Measurements from ENCODE around the gene SRSF8. TPM values are rescaled to one million over a fixed set of nuclear protein-coding genes. Genes with fewer than 3 reads are reported as not detected.

The SRSF8 gene
- total and polyA plus RNA-seq, 2 of the 4 experiments (the other 2 are of a cell fraction) = 3.4 to 14.3 TPM

GRCh38 chr11:95085117-95085816, 18.5 kb downstream of the SRSF8 start:
- no peak overlapping the region for H3K18ac ChIP-seq (ENCODE audit: low read depth, low read length)
- no peak overlapping the region for H2BK15ac ChIP-seq (ENCODE audit: low read depth, low read length)
- no peak overlapping the region for H3K56ac ChIP-seq (ENCODE audit: extremely low read depth, insufficient read depth, low read length)
- no peak overlapping the region for H4K8ac ChIP-seq (ENCODE audit: low read depth in 2 of 2, low read length in 2 of 2)
- no peak overlapping the region for H2AK5ac ChIP-seq (ENCODE audit: low read depth, low read length)
- no peak overlapping the region for H3K4me3 ChIP-seq (ENCODE audit: insufficient read depth, low read depth, low read length)
- H3K9me1 ChIP-seq (ENCODE audit: insufficient read depth, low read length) = peaks cover 5% of the 10 kb centered on the region; the same call in 1 of the 2 replicates
- ChIA-PET CTCF (interaction anchor here (1.3 kb wide), 1 partner anchor 18 kb away, joined by 3 read pairs; no protein-coding TSS in a partner anchor), POLR2A (ENCODE audit: unreplicated experiment) (no interaction called here)
- no peak overlapping the region for H2BK5ac ChIP-seq (ENCODE audit: low read depth, low read length, poor library complexity, severe bottlenecking)
- no peak overlapping the region for H3K4ac ChIP-seq (ENCODE audit: low read depth, low read length)
- no peak overlapping the region for H4K5ac ChIP-seq (ENCODE audit: low read depth, low read length)
- H3K79me1 ChIP-seq (ENCODE audit: low read depth in 1 of 2, low read length in 2 of 2) = no peaks in the 10 kb centered on the region
- no peaks in the 10 kb centered on the region for H3K36me3 ChIP-seq (ENCODE audit: control insufficient read depth, insufficient read depth, low read length)
- no peak for TF ChIP-seq MAZ (IDR thresholded peaks at IDR 0.05; ENCODE audit: borderline replicate concordance, low read depth, low read length)
- TF ChIP-seq SMC3 (IDR thresholded peaks at IDR 0.05; ENCODE audit: low read depth, low read length) = no peak
- no peak for TF ChIP-seq USF2 (IDR thresholded peaks at IDR 0.05; ENCODE audit: low read depth, low read length)
- TF ChIP-seq CTCF (conservative IDR thresholded peaks at IDR 0.05; ENCODE audit: low read depth, low read length) = no peak
- no peak for TF ChIP-seq NFE2L2 (IDR thresholded peaks at IDR 0.05; ENCODE audit: low read depth, low read length)
- no peak for TF ChIP-seq BHLHE40 (IDR thresholded peaks at IDR 0.05; ENCODE audit: low read depth, low read length)
- no peak for TF ChIP-seq CHD1 (IDR thresholded peaks at IDR 0.05; ENCODE audit: low read depth, low read length)
- TF ChIP-seq ELK1 (IDR thresholded peaks at IDR 0.05; ENCODE audit: borderline replicate concordance, low read depth, low read length) = no peak
- TF ChIP-seq FOS (IDR thresholded peaks at IDR 0.05; ENCODE audit: low read depth, low read length) = no peak
- TF ChIP-seq CEBPB (IDR thresholded peaks at IDR 0.05; ENCODE audit: low read depth, low read length) = no peak
- TF ChIP-seq RAD21 (IDR thresholded peaks at IDR 0.05; ENCODE audit: low read length) = no peak
- no peak for TF ChIP-seq POLR2A (IDR thresholded peaks at IDR 0.05; ENCODE audit: low read depth, low read length)
- no peak for TF ChIP-seq RFX5 (IDR thresholded peaks at IDR 0.05; ENCODE audit: low read depth, low read length)
- in situ Hi-C loops (cut with MboI; ENCODE audit: low sequenced_read_pairs) (no loop called here), intact Hi-C loops (cut with micrococcal nuclease) (no loop called here), dilution Hi-C loops (cut with HindIII; ENCODE audit: low sequenced_read_pairs, unreplicated experiment) (no loop called here)
- no peaks in the 10 kb centered on the region for H3K9me3 ChIP-seq (ENCODE audit: control insufficient read depth, insufficient read depth, low read length)
- no peak overlapping the region for H3K27ac ChIP-seq (ENCODE audit: insufficient read depth, low read length)
- peaks cover 3% of the 10 kb centered on the region; the same call in 1 of the 2 replicates for H3K4me1 ChIP-seq (ENCODE audit: control insufficient read depth, insufficient read depth, low read length)
- no peak overlapping the region for H4K91ac ChIP-seq (ENCODE audit: insufficient read depth, low read depth, low read length)
- ATAC-seq (ENCODE audit: low read depth) (no peak), DNase-seq (no peak)
- no peak overlapping the region for H3K4me2 ChIP-seq (ENCODE audit: low read depth, low read length)
- no peak overlapping the region for H2BK120ac ChIP-seq (ENCODE audit: low read depth, low read length)
- H4K20me1 ChIP-seq (ENCODE audit: insufficient read depth, low read length) = no peaks in the 10 kb centered on the region
- no peaks in the 10 kb centered on the region; the same call in 1 of the 2 replicates for H3K27me3 ChIP-seq (ENCODE audit: control insufficient read depth, insufficient read depth, low read length)
- no peak overlapping the region for H2BK20ac ChIP-seq (ENCODE audit: low read depth, low read length)
- BruUV-seq (replicated peaks) = no TSS peak
- no peak overlapping the region for H2AFZ ChIP-seq (replicated peaks; ENCODE audit: low read length, poor library complexity)
- no peak overlapping the region for H3K14ac ChIP-seq (replicated peaks; ENCODE audit: low read depth, low read length)
- no peak overlapping the region for H3K23ac ChIP-seq (ENCODE audit: low read depth, low read length)
- H3K9ac ChIP-seq (ENCODE audit: low read depth, low read length) = no peak overlapping the region
- H2AK9ac ChIP-seq (replicated peaks; ENCODE audit: low read depth, low read length, poor library complexity) = no peak overlapping the region
- WGBS, 2 experiments (ENCODE audit: extremely low coverage in 2 of 2, insufficient read length in 1 of 2) = no CpG with 5 or more reads among the region's 3 CpGs
